ENCODE measurements around the gene GARIN1A.
"Not testable (repeated sequence)": the region's sequence is repeated elsewhere in the genome, so short reads cannot be mapped to it uniquely, and the experiment has no call there.

GARIN1A gene

GRCh38 chr7:128683738-128684137 lies 11.6 kb downstream of the GARIN1A start:
- not testable (repeated sequence) for DNase-seq (ENCODE audit: low spot score)

- no peak for DNase-seq (ENCODE audit: low spot score)
Measured at GRCh38 chr7:128687131-128687530, 15.0 kb downstream of the GARIN1A start.

DNA sequence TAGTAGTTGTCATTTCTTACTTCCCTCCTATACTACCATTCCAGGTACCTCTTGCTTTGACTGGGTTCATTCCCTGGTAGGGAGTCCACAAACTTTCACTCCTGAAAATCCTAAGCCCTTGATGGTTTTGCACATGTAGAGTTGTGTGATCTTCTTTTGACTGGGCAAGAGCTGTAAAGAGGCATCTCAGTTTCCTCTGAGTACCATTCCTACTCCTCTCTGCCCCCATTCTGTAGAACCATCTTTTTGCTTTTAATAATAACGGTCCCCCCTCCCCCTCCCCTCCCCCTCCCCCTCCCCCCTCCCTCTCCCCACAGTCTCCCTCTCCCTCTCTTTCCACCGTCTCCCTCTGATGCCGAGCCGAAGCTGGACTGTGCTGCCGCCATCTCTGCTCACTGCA lies 16.4 kb downstream of the GARIN1A start:
- DNase-seq (ENCODE audit: low spot score), result no peak

GRCh38 chr7:128689161-128689935 lies 17.3 kb downstream of the GARIN1A start:
- not testable (repeated sequence) for DNase-seq (ENCODE audit: low spot score)

DNA sequence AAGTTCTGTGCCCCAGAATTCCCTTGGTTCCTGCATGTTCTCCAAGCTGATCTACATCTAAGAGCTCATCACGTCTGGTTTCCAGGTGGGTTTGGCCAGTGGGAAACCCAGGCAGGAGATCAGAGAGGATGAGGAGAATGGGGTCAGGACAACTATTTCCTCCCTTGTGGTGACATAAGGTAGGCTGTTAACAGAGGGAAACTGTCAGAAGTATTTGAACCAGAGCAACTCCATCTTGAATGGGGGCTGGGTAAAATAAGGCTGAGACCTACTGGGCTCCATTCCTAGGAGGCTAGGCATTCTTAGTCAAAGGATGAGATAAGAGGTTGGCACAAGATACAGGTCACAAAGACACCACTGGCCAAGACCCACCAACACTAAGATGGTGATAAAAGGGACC lies 19.1 kb downstream of the GARIN1A start:
- no peak for DNase-seq (ENCODE audit: low spot score)

GRCh38 chr7:128692623-128693270 lies 20.7 kb downstream of the GARIN1A start:
- DNase-seq (ENCODE audit: low spot score), result no peak

GRCh38 chr7:128693373-128694015 lies 21.4 kb downstream of the GARIN1A start:
- DNase-seq (ENCODE audit: low spot score), result no peak

GRCh38 chr7:128694738-128695137 lies 22.6 kb downstream of the GARIN1A start:
- DNase-seq (ENCODE audit: low spot score), result no peak

DNA sequence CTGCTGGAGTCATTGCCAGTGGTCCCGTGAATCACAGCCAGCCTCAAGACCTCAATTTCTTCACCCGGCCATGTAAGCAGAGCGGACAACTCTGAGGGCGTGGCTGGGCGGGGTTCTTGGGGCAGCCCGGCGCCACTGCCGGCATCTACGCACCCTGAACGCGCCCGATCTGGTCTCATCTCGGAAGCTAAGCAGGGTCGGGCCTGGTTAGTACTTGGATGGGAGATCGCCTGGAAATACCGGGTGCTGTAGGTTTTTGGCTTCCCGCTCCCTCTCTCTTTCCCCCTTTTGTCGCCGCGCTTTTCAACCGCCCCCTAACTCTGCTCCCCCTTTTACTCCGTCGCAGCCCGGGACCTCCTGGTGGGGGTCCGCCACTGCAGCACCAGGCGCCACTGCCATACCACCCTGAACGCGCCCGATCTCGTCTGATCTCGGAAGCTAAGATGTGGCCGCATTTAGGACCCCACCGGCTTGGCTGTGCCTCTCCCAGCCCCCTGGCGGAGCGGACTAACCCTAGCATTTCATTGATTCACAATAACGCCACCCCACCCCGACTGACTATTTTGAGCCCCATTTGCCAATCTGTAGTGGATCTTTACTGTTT lies 25.3 kb downstream of the GARIN1A start:
- no peak for DNase-seq (ENCODE audit: low spot score)

DNA sequence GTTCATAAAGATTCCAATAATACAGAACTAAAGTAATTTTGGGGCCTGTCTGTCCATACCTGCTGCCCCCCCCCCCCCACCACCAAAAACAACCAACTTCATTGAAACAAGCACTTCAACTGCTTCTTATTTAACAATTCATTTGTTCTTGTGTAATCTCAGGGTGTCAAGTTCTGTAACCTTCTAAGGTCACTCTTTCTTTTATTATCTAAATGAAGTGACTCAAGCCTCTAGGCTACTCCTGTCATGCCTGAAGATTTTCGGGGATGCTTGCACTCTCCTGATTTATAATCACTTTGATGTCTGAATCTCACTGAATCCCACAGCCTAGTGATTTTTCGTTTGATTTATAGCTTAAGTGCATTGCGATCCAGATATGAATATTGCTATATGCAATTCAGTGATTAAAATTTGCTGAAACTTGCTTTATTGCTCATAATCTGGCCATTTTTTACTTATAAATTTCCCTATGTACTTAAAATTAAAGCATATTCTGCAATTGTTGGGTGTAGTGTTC lies 27.2 kb downstream of the GARIN1A start:
- DNase-seq (ENCODE audit: low spot score), result no peak

DNA sequence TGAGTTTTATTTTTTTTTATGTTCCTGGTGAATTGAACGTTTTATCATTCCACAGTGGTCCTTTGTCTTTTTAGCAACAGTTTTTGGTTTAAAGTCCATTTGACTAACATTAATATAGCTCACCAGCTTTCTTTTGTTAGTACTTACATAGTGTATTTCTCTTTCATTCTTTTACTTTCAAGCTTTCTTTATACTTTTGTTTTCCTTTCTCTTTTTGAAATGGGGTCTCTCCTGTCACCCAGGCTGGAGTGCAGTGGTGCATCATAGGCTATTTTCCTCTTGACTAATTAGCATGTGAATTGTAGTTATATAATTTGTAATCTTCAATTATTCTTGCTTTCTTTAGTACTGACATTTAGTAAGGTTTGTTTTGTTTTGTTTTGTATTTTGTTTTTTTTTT lies 27.8 kb downstream of the GARIN1A start:
- DNase-seq (ENCODE audit: low spot score), result no peak

GRCh38 chr7:128701062-128701785 lies 29.1 kb downstream of the GARIN1A start:
- DNase-seq (ENCODE audit: low spot score), result no peak

DNA sequence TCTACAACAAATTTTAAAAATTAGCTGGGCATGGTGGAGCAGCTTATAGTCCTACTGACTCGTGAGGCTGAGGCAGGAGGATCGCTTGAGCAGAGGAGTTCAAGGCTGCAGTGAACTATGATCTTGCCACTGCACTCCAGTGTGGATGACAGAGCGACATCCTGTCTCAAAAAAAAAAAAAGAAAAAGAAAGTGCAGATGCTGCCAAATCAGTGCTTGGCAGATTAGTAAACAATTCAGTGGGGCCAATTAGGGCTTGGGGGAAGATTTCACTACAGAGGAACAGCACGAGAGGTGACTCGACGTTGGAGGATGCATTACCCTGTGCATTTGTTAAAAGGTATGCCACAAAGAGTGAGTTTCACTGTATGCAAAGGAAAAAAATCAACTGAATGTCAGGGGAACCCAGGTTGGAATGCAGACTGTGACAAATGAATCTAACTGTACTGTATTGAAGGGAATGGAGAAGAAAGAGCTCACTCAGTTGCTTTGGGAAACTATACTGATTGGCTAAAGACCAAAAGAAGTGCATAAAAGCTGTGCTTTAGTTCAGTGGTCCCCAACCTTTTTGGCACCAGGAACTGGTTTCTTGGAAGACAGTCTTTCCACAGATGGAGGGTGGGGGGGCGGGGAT lies 31.6 kb downstream of the GARIN1A start:
- no peak for DNase-seq (ENCODE audit: low spot score)

DNA sequence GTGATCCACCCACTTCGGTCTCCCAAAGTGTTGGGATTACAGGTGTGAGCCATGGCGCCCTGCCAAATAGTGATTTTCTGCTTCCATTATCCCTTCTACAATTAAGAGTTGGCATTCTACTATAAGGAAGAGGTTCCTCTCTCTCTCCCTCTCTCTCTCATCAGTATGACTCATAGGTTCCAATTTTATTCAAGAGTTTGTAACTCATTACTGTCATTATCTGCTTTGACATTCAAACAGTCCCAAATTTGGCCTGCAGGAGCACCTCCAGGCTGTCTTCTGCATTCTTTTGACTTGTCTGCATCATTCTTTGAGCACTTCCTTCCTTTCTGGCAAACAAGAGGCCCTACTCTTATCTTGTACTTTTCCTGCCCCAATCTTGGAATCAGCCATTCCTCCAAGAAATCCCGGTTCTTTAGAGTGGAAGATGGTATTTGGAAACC lies 33.8 kb downstream of the GARIN1A start:
- DNase-seq (ENCODE audit: low spot score), result no peak

DNA sequence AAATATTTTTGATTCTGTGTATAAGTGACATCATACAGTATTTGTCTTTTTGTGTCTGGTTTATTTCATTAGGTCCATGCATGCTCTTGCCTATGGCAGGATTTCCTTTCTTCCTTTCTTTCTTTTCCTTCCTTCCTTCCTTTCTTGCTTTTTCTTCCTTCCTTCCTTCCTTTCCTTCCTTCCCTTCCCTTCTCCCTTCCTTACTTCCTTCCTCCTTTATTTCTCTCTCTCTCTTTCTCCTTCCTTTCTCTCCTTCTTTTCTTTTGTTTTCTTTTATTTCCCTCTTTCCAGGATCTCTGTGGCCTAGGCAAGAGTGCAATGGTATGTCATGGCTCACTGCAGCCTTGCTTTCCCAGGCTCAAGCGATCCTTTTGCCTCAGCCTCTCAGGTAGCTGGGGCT lies 35.7 kb downstream of the GARIN1A start:
- DNase-seq (ENCODE audit: low spot score), result no peak

GRCh38 chr7:128708235-128708634 lies 36.1 kb downstream of the GARIN1A start:
- DNase-seq (ENCODE audit: low spot score), result no peak

DNA sequence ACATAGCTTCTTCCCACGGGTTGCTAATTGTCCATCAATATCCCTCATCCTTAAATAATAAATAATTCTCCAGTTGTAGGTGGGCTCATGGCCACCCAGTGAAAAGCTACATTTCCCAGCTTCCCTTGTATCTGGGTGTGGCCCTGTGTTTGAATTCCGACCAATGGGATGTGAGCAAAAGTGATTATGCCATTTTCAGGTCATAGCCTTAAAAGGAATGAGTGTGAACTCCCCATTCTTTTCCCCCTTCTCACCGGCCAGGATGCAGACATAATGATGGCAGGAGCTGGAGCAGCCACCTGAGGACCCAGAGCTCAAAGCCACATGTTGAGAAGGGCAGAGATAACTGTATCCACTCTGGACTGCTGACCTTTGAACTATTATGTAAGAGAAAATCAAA lies 36.7 kb downstream of the GARIN1A start:
- no peak for DNase-seq (ENCODE audit: low spot score)

DNA sequence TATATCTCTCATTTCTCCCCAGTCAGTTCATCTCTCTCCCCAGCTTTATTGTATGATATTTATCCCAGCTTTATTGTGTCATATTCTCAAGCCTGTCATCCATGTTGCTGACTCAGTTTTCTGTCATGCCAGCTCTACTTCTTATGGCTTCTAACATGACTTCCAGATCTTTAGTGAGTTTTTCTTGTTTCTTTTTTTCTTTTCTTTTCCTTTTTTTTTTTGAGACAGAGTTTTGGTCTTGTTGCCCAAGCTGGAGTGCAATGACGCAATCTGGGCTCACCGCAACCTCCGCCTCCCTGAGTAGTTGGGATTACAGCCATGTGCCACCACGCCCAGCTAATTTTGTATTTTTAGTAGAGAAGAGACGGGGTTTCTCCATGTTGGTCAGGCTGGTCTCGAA lies 38.4 kb downstream of the GARIN1A start:
- DNase-seq (ENCODE audit: low spot score), result no peak

- no peak for DNase-seq (ENCODE audit: low spot score)
Measured at GRCh38 chr7:128713794-128714193, 41.7 kb downstream of the GARIN1A start.

- no peak for DNase-seq (ENCODE audit: low spot score)
Measured at GRCh38 chr7:128714701-128715495, 42.8 kb downstream of the GARIN1A start.
